Hepatocyte (in vitro differentiated cells): ENCODE measurements around the gene HDHD5. TPM values are rescaled to one million over a fixed set of nuclear protein-coding genes. Genes with fewer than 3 reads are reported as not detected.

Experiments
- DNase-seq: peaks from one replicate; pipeline ENCODE4 v3.0.0-alpha.2; 2016; ENCODE audit warnings: low spot score
- H2AFZ ChIP-seq: fragments of 200-600 bp; sonication (generic); 2 replicates; pipeline ENCODE4 v1.6.0; 2016; ENCODE audit warnings: antibody characterized with exemption, mild to moderate bottlenecking
- H3K27ac ChIP-seq: fragments of 200-600 bp; sonication (generic); 2 replicates; pipeline ENCODE4 v1.5.1; 2016; ENCODE audit warnings: mild to moderate bottlenecking
- H3K27me3 ChIP-seq: fragments of 200-600 bp; sonication (generic); 2 replicates; pipeline ENCODE4 v1.6.1; 2016
- H3K36me3 ChIP-seq: fragments of 200-600 bp; sonication (generic); replicated peaks from 2 replicates; pipeline ENCODE4 v1.5.1; 2016; ENCODE audit warnings: low read depth; ENCODE audit not compliant: insufficient read depth
- H3K4me1 ChIP-seq: fragments of 200-600 bp; sonication (generic); 2 replicates; pipeline ENCODE4 v1.5.1; 2016; ENCODE audit warnings: mild to moderate bottlenecking, moderate library complexity; ENCODE audit not compliant: insufficient read depth
- H3K4me2 ChIP-seq: fragments of 200-600 bp; sonication (generic); 2 replicates; pipeline ENCODE4 v1.6.0; 2016
- H3K4me3 ChIP-seq: fragments of 200-600 bp; sonication (generic); 2 replicates; pipeline ENCODE4 v1.5.1; 2016; ENCODE audit warnings: mild to moderate bottlenecking
- H3K79me2 ChIP-seq: fragments of 200-600 bp; sonication (generic); 2 replicates; pipeline ENCODE4 v1.6.0; 2017; ENCODE audit warnings: mild to moderate bottlenecking
- H3K9me2 ChIP-seq: fragments of 200-600 bp; sonication (generic); replicated peaks from 2 replicates; pipeline ENCODE4 v1.6.0; 2017; ENCODE audit warnings: mild to moderate bottlenecking; ENCODE audit not compliant: insufficient read depth
- H3K9me3 ChIP-seq: fragments of 200-600 bp; sonication (generic); 2 replicates; pipeline ENCODE4 v1.5.1; 2016; ENCODE audit warnings: low read depth, mild to moderate bottlenecking
- H4K20me1 ChIP-seq: fragments of 200-600 bp; sonication (generic); 2 replicates; pipeline ENCODE4 v1.6.0; 2016; ENCODE audit warnings: mild to moderate bottlenecking; ENCODE audit not compliant: insufficient read depth, poor library complexity, severe bottlenecking
- CTCF ChIP-seq: fragments of 200-600 bp; sonication (generic); IDR thresholded peaks from 2 replicates; pipeline ENCODE4 v1.5.1; 2016; ENCODE audit warnings: antibody characterized with exemption, mild to moderate bottlenecking; ENCODE audit not compliant: poor library complexity
- EZH2 ChIP-seq: fragments of 200-600 bp; sonication (generic); IDR thresholded peaks from 2 replicates; pipeline ENCODE4 v1.6.1; 2016; ENCODE audit warnings: antibody characterized with exemption, mild to moderate bottlenecking, borderline replicate concordance
- EZH2phosphoT487 ChIP-seq: fragments of 200-600 bp; sonication (generic); IDR thresholded peaks from one replicate; pipeline ENCODE4 v1.6.1; 2018; ENCODE audit warnings: antibody characterized with exemption, mild to moderate bottlenecking, low read depth, moderate library complexity; ENCODE audit not compliant: unreplicated experiment, severe bottlenecking
- WGBS: methylation state at CpG from one replicate; pipeline ENCODE4 v1.1.6; 2016; ENCODE audit warnings: low lambda C conversion rate; ENCODE audit errors: missing lambda C conversion rate; 5-methylcytosine and 5-hydroxymethylcytosine counted together
- polyA plus RNA-seq: library from polyadenylated mRNA; unstranded; fragments of >200 nt; fragmentation: Nextera tagmentation; extraction: Ambion mirVana; gene quantifications from 2 replicates; pipeline ENCODE4 v1.2.1, GENCODE V29; 2016
- total RNA-seq: library from RNA; depleted of rRNA; stranded (reverse); fragments of >200 nt; gene quantifications from 2 replicates; pipeline ENCODE4 v1.2.3, GENCODE V29; 2014

Gene HDHD5
- total and polyA plus RNA-seq, 2 experiments from 2014 or later: 32.9 to 53.2 TPM

GRCh38 chr22:17117890-17118289, 41.2 kb downstream of the HDHD5 start:
- 59% methylated on average over 4 of the region's 4 CpGs for WGBS
- DNase-seq: no peak
- H3K36me3 ChIP-seq: no peaks in the 10 kb centered on the region
- no peaks in the 10 kb centered on the region for H3K4me1 ChIP-seq
- H3K79me2 ChIP-seq: no peaks in the 10 kb centered on the region
- no peak overlapping the region for H2AFZ ChIP-seq
- no peaks in the 10 kb centered on the region for H3K9me2 ChIP-seq
- H3K27me3 ChIP-seq: peaks cover 30% of the 10 kb centered on the region
- H3K4me3 ChIP-seq: no peak overlapping the region
- no peak overlapping the region for H3K4me2 ChIP-seq
- H3K9me3 ChIP-seq: no peaks in the 10 kb centered on the region
- H4K20me1 ChIP-seq: no peaks in the 10 kb centered on the region
- no peak overlapping the region for H3K27ac ChIP-seq
- TF ChIP-seq EZH2phosphoT487: no peak
- no peak for TF ChIP-seq EZH2
- TF ChIP-seq CTCF: no peak

- no peaks in the 10 kb centered on the region for H3K4me1 ChIP-seq
- no peak overlapping the region for H3K4me2 ChIP-seq
- no peak overlapping the region for H2AFZ ChIP-seq
- H3K4me3 ChIP-seq: no peak overlapping the region
- no peak for TF ChIP-seq CTCF
- no peak for TF ChIP-seq EZH2phosphoT487
- no peak for TF ChIP-seq EZH2
- H3K36me3 ChIP-seq: no peaks in the 10 kb centered on the region
- DNase-seq: no peak
- H3K27ac ChIP-seq: no peak overlapping the region
- H3K9me3 ChIP-seq: no peaks in the 10 kb centered on the region
- H3K9me2 ChIP-seq: no peaks in the 10 kb centered on the region
- peaks cover 27% of the 10 kb centered on the region for H3K27me3 ChIP-seq
- WGBS: 84% methylated on average over 3 of the region's 3 CpGs
- no peaks in the 10 kb centered on the region for H3K79me2 ChIP-seq
- H4K20me1 ChIP-seq: no peaks in the 10 kb centered on the region
Observed at GRCh38 chr22:17117400-17117799, 41.7 kb downstream of the HDHD5 start.

- WGBS: 50% methylated on average over 6 of the region's 6 CpGs
- H3K4me1 ChIP-seq: no peaks in the 10 kb centered on the region
- no peaks in the 10 kb centered on the region for H4K20me1 ChIP-seq
- no peak overlapping the region for H3K27ac ChIP-seq
- H3K36me3 ChIP-seq: no peaks in the 10 kb centered on the region
- H3K79me2 ChIP-seq: no peaks in the 10 kb centered on the region
- H3K27me3 ChIP-seq: peaks cover 20% of the 10 kb centered on the region
- no peaks in the 10 kb centered on the region for H3K9me2 ChIP-seq
- H3K4me2 ChIP-seq: no peak overlapping the region
- TF ChIP-seq EZH2phosphoT487: no peak
- TF ChIP-seq EZH2: no peak
- no peak for TF ChIP-seq CTCF
- no peak overlapping the region for H2AFZ ChIP-seq
- DNase-seq: no peak
- no peaks in the 10 kb centered on the region for H3K9me3 ChIP-seq
- H3K4me3 ChIP-seq: no peak overlapping the region
Observed at GRCh38 chr22:17116572-17117330, 42.3 kb downstream of the HDHD5 start.
